ENCODE results near the gene UMPS.

Gene UMPS

GRCh38 chr3:124745756-124746155, 15.5 kb downstream of the UMPS start:
- POLR2A ChIA-PET, result interaction anchor here (0.8 kb wide), 1 partner anchor 13 kb away, joined by 3 read pairs; no protein-coding TSS in a partner anchor
- no peak overlapping the region for H3K27ac ChIP-seq (ENCODE audit: extremely low read depth, low read depth, low read length)
- no peaks in the 10 kb centered on the region for H3K9me3 ChIP-seq (ENCODE audit: control insufficient read depth, insufficient read depth, low read depth, low read length)
- H3K4me3 ChIP-seq (ENCODE audit: low read depth, low read length), result no peak overlapping the region
- CTCF ChIA-PET, result interaction anchor here (1.4 kb wide), 1 partner anchor 156 kb away, joined by 4 read pairs; no protein-coding TSS in a partner anchor
- TF ChIP-seq ZNF488 (tag by site-specific recombination; IDR thresholded peaks at IDR 0.05) (no peak), SP7 (tag by site-specific recombination; IDR thresholded peaks at IDR 0.05) (no peak), ZNF621 (tag by site-specific recombination; IDR thresholded peaks at IDR 0.05) (no peak), MZF1 (tag by site-specific recombination; IDR thresholded peaks at IDR 0.05; ENCODE audit: borderline replicate concordance) (no peak), ZNF555 (tag by site-specific recombination; conservative IDR thresholded peaks at IDR 0.05) (no peak), ZNF280C (tag by site-specific recombination; IDR thresholded peaks at IDR 0.05) (no peak), ZNF548 (tag by site-specific recombination; IDR thresholded peaks at IDR 0.05) (no peak), ZNF37A (tag by site-specific recombination; IDR thresholded peaks at IDR 0.05) (no peak), ZNF837 (tag by site-specific recombination; IDR thresholded peaks at IDR 0.05) (no peak), ZBTB6 (tag by site-specific recombination; IDR thresholded peaks at IDR 0.05) (no peak), ZNF404 (tag by site-specific recombination; IDR thresholded peaks at IDR 0.05) (no peak), ZNF624 (tag by site-specific recombination; IDR thresholded peaks at IDR 0.05) (no peak), ZNF19 (tag by site-specific recombination; IDR thresholded peaks at IDR 0.05; ENCODE audit: low read depth) (no peak), ZNF174 (tag by site-specific recombination; IDR thresholded peaks at IDR 0.05) (no peak), ZEB2 (tag by site-specific recombination; IDR thresholded peaks at IDR 0.05) (no peak), ZNF830 (tag by site-specific recombination; IDR thresholded peaks at IDR 0.05; ENCODE audit: low read depth) (no peak), ZBTB7A (tag by site-specific recombination; IDR thresholded peaks at IDR 0.05; ENCODE audit: low read depth) (no peak)
- TF ChIP-seq, protein P1, sequence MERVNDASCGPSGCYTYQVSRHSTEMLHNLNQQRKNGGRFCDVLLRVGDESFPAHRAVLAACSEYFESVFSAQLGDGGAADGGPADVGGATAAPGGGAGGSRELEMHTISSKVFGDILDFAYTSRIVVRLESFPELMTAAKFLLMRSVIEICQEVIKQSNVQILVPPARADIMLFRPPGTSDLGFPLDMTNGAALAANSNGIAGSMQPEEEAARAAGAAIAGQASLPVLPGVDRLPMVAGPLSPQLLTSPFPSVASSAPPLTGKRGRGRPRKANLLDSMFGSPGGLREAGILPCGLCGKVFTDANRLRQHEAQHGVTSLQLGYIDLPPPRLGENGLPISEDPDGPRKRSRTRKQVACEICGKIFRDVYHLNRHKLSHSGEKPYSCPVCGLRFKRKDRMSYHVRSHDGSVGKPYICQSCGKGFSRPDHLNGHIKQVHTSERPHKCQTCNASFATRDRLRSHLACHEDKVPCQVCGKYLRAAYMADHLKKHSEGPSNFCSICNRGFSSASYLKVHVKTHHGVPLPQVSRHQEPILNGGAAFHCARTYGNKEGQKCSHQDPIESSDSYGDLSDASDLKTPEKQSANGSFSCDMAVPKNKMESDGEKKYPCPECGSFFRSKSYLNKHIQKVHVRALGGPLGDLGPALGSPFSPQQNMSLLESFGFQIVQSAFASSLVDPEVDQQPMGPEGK (tag by site-specific recombination; IDR thresholded peaks at IDR 0.05), result no peak
- no peaks in the 10 kb centered on the region for H3K4me1 ChIP-seq (ENCODE audit: control insufficient read depth, insufficient read depth, low read length)
- peaks cover 13 to 69% of the 10 kb centered on the region in 2 experiments for H3K36me3 ChIP-seq (ENCODE audit: control insufficient read depth in 2 of 2, insufficient read depth in 1 of 2, low read length in 2 of 2)

- H3K4me3 ChIP-seq (ENCODE audit: low read depth, low read length), result no peak overlapping the region
- peaks cover 4 to 53% of the 10 kb centered on the region in 2 experiments for H3K36me3 ChIP-seq (ENCODE audit: control insufficient read depth in 2 of 2, insufficient read depth in 1 of 2, low read length in 2 of 2)
- POLR2A ChIA-PET, result interaction anchor here (0.6 kb wide), 1 partner anchor 170 kb away, joined by 3 read pairs; no protein-coding TSS in a partner anchor
- CTCF ChIA-PET, result interaction anchor here (1.1 kb wide), 1 partner anchor 155 kb away, joined by 3 read pairs; no protein-coding TSS in a partner anchor
- no peaks in the 10 kb centered on the region for H3K4me1 ChIP-seq (ENCODE audit: control insufficient read depth, insufficient read depth, low read length)
- no peak overlapping the region for H3K27ac ChIP-seq (ENCODE audit: extremely low read depth, low read depth, low read length)
- H3K9me3 ChIP-seq (ENCODE audit: control insufficient read depth, insufficient read depth, low read depth, low read length), result no peaks in the 10 kb centered on the region
- TF ChIP-seq ZNF776 (tag by site-specific recombination; IDR thresholded peaks at IDR 0.05; ENCODE audit: borderline replicate concordance), result no peak
- TF ChIP-seq ZNF398 (tag by site-specific recombination; IDR thresholded peaks at IDR 0.05), result no peak
- TF ChIP-seq SCRT1 (tag by site-specific recombination; IDR thresholded peaks at IDR 0.05; ENCODE audit: borderline replicate concordance), result no peak
- TF ChIP-seq KLF17 (tag by site-specific recombination; IDR thresholded peaks at IDR 0.05), result no peak
- no peak for TF ChIP-seq PRDM1 (tag by site-specific recombination; IDR thresholded peaks at IDR 0.05)
- no peak for TF ChIP-seq ZNF473 (tag by site-specific recombination; IDR thresholded peaks at IDR 0.05)
- TF ChIP-seq ZNF292 (tag by site-specific recombination; IDR thresholded peaks at IDR 0.05; ENCODE audit: borderline replicate concordance, low read depth), result no peak
Measured at GRCh38 chr3:124747111-124747981, 17.1 kb downstream of the UMPS start.

Measured in HEK293 (cell line).